MM.1S (cell line): Measurements from ENCODE around the gene AQP2.

Experiments
- CTCF ChIP-seq: fragments of 300-600 bp; sonication (generic); IDR thresholded peaks from 2 replicates; pipeline ENCODE4 v1.5.1; 2016; ENCODE audit warnings: antibody characterized with exemption, low read length, mixed read lengths
- EZH2 ChIP-seq: fragments of 300-600 bp; sonication (generic); optimal IDR thresholded peaks from 2 replicates; pipeline ENCODE3; 2017; ENCODE audit warnings: low read depth, mild to moderate bottlenecking, antibody characterized with exemption, low read length, mixed read lengths
- EZH2phosphoT487 ChIP-seq: fragments of 300-600 bp; sonication (generic); IDR thresholded peaks from 2 replicates; pipeline ENCODE4 v1.6.1; 2018; ENCODE audit warnings: antibody characterized with exemption, low read length

- TF ChIP-seq CTCF (no peak), EZH2phosphoT487 (no peak), EZH2 (no peak)
These were observed 35.4 kb downstream of the AQP2 start for GRCh38 chr12:49985981-49986380.
